Activated B cell treated with CpG ODN at 0.5 μM for 24 hours (primary cell): ENCODE measurements around the gene LEKR1. TPM values are rescaled to one million over a fixed set of nuclear protein-coding genes. Genes with fewer than 3 reads are reported as not detected.

Experiments used
- ATAC-seq: fragments of 200-7000 bp; cut with Tn5 transposase; one replicate; pipeline ENCODE4 v1.10.0; 2021; ENCODE audit warnings: low read depth, mild to moderate bottlenecking, moderate library complexity
- CTCF ChIA-PET: fragments of 350-600 bp; sonication (Branson Sonifier 250); formaldehyde crosslinking; loops from one replicate; lab custom pipeline; 2021; ENCODE audit warnings: antibody characterized with exemption; lab: Charles Lee
- POLR2A ChIA-PET: fragments of 350-600 bp; sonication (Branson Sonifier 250); formaldehyde crosslinking; loops from one replicate; lab custom pipeline; 2021; ENCODE audit warnings: antibody characterized with exemption; lab: Charles Lee
- DNase-seq: peaks from one replicate; pipeline ENCODE4 v3.0.0; 2022
- H3K27ac Mint-ChIP-seq: one replicate; pipeline ENCODE4 v1.8.0; 2020; ENCODE audit warnings: mixed read lengths
- H3K27me3 Mint-ChIP-seq: one replicate; pipeline ENCODE4 v1.8.0; 2021; ENCODE audit warnings: mixed read lengths
- H3K36me3 Mint-ChIP-seq: one replicate; pipeline ENCODE4 v1.8.0; 2021; ENCODE audit warnings: low read depth, mixed read lengths
- H3K4me1 Mint-ChIP-seq: one replicate; pipeline ENCODE4 v1.8.0; 2021; ENCODE audit warnings: mixed read lengths
- H3K4me3 Mint-ChIP-seq: one replicate; pipeline ENCODE4 v1.8.0; 2020; ENCODE audit warnings: mild to moderate bottlenecking, mixed read lengths
- H3K9me3 Mint-ChIP-seq: one replicate; pipeline ENCODE4 v1.8.0; 2020; ENCODE audit warnings: mixed read lengths
- intact Hi-C: fragments of 100-400 bp; cut with micrococcal nuclease; formaldehyde crosslinking; loops from one replicate; pipeline ENCODE4 v1.15.1; 2024
- total RNA-seq: library from RNA; stranded (reverse); gene quantifications from 2 replicates; pipeline ENCODE4 v1.2.3, GENCODE V29; 2022
- TF ChIP-seq, protein P1 (sequence below): fragments of 200-600 bp; IDR thresholded peaks from one replicate; pipeline ENCODE4 v1.8.0; 2022; ENCODE audit warnings: antibody characterized with exemption, mild to moderate bottlenecking

LEKR1 gene
- total RNA-seq, 1 donor from 2014 or later: 2.8 TPM

DNA sequence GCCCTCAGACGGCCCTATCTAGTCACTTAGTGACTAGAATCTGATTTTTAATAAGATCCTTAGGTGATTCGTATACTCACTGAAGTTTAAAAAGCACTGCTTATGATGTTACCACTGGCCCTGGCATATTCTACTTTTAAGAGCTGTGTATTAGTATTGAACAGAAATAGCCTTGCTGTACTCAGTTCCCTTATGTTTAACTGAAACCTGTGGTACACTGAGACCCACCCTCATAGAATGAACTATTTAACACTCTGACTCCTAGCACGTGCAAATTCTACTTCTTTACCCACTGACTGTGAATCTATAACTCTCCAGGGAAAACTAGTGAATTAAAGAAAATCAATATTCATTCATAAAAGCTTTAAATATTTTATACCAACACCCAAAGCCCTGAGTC lies 224.9 kb downstream of the LEKR1 start:
- intact Hi-C loops: no loop called here
- Mint-ChIP-seq H3K4me3 (no peak overlapping the region), H3K27me3 (no peaks in the 10 kb centered on the region), H3K4me1 (peaks cover 16% of the 10 kb centered on the region), H3K27ac (no peak overlapping the region), H3K9me3 (no peaks in the 10 kb centered on the region), H3K36me3 (no peaks in the 10 kb centered on the region)
- ATAC-seq (no peak), DNase-seq (no peak)
- CTCF ChIA-PET: no interaction called here
- POLR2A ChIA-PET: no interaction called here
- TF ChIP-seq, protein P1, sequence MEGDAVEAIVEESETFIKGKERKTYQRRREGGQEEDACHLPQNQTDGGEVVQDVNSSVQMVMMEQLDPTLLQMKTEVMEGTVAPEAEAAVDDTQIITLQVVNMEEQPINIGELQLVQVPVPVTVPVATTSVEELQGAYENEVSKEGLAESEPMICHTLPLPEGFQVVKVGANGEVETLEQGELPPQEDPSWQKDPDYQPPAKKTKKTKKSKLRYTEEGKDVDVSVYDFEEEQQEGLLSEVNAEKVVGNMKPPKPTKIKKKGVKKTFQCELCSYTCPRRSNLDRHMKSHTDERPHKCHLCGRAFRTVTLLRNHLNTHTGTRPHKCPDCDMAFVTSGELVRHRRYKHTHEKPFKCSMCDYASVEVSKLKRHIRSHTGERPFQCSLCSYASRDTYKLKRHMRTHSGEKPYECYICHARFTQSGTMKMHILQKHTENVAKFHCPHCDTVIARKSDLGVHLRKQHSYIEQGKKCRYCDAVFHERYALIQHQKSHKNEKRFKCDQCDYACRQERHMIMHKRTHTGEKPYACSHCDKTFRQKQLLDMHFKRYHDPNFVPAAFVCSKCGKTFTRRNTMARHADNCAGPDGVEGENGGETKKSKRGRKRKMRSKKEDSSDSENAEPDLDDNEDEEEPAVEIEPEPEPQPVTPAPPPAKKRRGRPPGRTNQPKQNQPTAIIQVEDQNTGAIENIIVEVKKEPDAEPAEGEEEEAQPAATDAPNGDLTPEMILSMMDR: no peak

DNA sequence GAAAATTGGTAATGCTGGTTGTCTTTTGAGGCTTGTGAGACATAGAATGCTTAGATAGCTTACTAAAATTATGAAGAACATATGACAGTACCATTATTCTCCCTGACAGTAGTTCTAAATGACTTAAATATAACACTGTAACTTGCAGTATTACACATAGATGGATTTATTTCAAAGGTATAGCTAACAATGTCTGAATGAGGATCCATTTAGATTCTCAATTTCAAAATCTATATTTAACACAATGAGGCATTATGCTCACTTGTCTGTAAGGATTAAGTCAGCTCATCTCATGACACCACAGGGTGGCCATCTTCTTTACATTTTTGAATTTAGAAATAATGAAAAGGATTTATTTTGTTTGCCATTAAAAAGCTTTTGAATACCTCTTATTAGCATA lies 225.4 kb downstream of the LEKR1 start:
- DNase-seq (no peak), ATAC-seq (no peak)
- intact Hi-C loops: no loop called here
- Mint-ChIP-seq H3K9me3 (no peaks in the 10 kb centered on the region), H3K4me3 (no peak overlapping the region), H3K4me1 (peaks cover 11% of the 10 kb centered on the region), H3K36me3 (no peaks in the 10 kb centered on the region), H3K27ac (no peak overlapping the region), H3K27me3 (no peaks in the 10 kb centered on the region)
- POLR2A ChIA-PET: no interaction called here
- TF ChIP-seq, protein P1: no peak
- CTCF ChIA-PET: no interaction called here

DNA sequence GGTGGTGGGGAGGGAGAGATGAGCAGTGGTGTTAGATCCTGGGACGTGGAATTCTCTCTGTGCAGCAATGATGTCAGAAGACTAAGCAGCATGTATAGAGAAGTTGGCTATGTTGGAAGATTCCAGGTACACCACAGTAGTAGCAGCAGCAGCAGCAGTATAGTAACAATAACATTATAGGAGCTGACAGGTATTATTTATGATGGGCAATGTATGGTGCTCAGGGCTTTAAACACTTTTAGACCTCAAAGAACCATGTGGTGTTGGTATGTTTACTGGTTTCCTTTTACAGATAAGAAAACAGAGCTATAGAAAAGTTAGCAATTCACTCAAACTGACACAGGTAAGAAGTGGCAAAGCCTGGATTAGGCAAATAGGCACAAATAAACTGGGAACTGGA lies 229.9 kb downstream of the LEKR1 start:
- DNase-seq (no peak), ATAC-seq (no peak)
- no peaks in the 10 kb centered on the region for H3K4me1 Mint-ChIP-seq
- H3K4me3 Mint-ChIP-seq: no peak overlapping the region
- TF ChIP-seq, protein P1: no peak
- ChIA-PET CTCF (no interaction called here), POLR2A (interaction anchor here (0.7 kb wide), 1 partner anchor 9 kb away, joined by 3 read pairs; no protein-coding TSS in a partner anchor)
- no peaks in the 10 kb centered on the region for H3K36me3 Mint-ChIP-seq
- no peaks in the 10 kb centered on the region for H3K27me3 Mint-ChIP-seq
- intact Hi-C loops: no loop called here
- no peak overlapping the region for H3K27ac Mint-ChIP-seq
- no peaks in the 10 kb centered on the region for H3K9me3 Mint-ChIP-seq

DNA sequence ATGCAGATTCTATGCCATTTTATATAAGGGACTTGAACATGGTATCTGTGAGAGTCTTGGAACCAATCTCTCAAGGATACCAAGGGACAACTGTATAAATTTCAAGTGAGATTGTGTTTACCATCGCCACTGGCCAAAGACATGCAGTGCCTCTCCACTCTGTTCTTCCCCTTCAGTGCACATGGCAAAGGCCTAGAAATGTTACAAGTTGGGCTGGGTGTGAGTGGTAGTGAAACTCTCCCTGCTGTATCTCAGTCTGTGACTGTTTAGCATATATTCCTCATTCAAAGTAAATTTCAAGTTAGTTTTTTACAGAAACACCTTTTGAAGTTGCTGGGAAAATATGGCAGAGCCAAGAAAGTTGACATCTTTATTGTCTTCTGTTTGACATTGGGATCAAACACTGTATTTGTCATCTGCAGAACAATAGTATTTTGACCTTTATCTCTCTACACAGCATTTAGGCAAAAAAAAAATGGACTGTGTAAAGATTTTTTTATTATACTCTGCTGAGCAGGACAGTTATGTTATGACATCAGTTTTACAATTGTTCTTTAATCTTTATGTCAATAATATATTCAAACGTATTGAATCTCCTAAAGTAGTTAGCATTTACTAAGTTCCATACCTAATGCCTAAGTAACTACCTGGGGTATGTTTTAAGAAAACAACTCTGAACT lies 232.4 kb downstream of the LEKR1 start:
- ChIA-PET POLR2A (no interaction called here), CTCF (no interaction called here)
- Mint-ChIP-seq H3K27ac (no peak overlapping the region), H3K9me3 (no peaks in the 10 kb centered on the region), H3K36me3 (no peaks in the 10 kb centered on the region), H3K27me3 (no peaks in the 10 kb centered on the region), H3K4me1 (peaks cover 2% of the 10 kb centered on the region), H3K4me3 (no peak overlapping the region)
- DNase-seq (no peak), ATAC-seq (no peak)
- intact Hi-C loops: no loop called here
- TF ChIP-seq, protein P1: no peak

DNA sequence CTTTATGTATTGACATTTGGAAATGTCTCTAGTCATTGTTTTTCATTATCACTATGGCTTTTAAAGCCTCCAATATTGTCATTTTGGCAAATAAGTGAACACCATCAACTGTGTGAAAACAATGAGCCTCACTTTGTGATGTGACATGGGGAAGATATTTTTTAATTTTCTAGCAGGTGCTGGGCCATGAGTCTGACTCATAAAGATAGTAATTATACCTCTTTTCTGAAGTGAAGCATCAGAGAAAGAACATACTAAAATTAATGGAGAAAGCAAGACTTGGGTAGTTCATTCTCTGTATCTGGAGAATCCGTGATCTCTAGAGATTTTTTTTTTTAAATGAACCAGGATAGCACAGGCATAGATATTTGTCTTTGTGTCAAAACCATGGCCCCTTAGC lies 233.0 kb downstream of the LEKR1 start:
- no peak overlapping the region for H3K27ac Mint-ChIP-seq
- H3K27me3 Mint-ChIP-seq: no peaks in the 10 kb centered on the region
- DNase-seq (no peak), ATAC-seq (no peak)
- intact Hi-C loops: no loop called here
- peaks cover 5% of the 10 kb centered on the region for H3K4me1 Mint-ChIP-seq
- TF ChIP-seq, protein P1: no peak
- ChIA-PET CTCF (no interaction called here), POLR2A (no interaction called here)
- H3K36me3 Mint-ChIP-seq: no peaks in the 10 kb centered on the region
- H3K9me3 Mint-ChIP-seq: no peaks in the 10 kb centered on the region
- H3K4me3 Mint-ChIP-seq: no peak overlapping the region
